ENCODE measurements around the gene WFIKKN1.

WFIKKN1 gene

DNA sequence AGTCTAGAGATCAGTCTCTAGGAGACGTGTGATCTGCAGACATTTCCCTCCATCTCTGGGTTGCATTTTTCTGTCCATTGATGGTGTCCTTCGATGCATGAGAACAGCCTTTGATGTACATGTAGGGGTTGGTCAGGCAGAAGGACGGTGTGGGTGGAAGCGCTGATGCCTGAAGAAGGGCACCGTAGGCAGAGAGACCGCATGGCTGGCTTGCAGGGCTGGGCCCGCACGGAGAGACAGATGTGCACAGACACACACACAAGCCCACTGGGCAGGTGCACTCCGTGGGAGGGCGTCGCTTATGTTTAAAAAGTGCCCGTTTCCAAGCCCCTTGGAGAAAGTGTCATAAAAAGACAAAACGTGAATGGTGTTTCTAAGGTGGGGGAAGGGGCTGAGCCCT, 15.7 kb upstream of the WFIKKN1 start:
- no peak overlapping the region for H2BK120ac ChIP-seq (ENCODE audit: low read depth, low read length)
- no peak overlapping the region for H3K4me3 ChIP-seq (ENCODE audit: insufficient read depth in 1 of 2, low read depth in 1 of 2, low read length in 2 of 2)
- no peak overlapping the region for H2BK15ac ChIP-seq (ENCODE audit: low read depth, poor library complexity, severe bottlenecking)
- H3K79me1 ChIP-seq (replicated peaks; ENCODE audit: low read length, poor library complexity, severe bottlenecking) = peaks cover 35% of the 10 kb centered on the region
- H3K36me3 ChIP-seq (ENCODE audit: control insufficient read depth in 1 of 2, insufficient read depth in 2 of 2, low read depth in 1 of 2, low read length in 2 of 2) = peaks cover 0 to 34% of the 10 kb centered on the region in 2 experiments
- no peak overlapping the region for H3K4ac ChIP-seq (ENCODE audit: low read depth in 1 of 2, low read length in 2 of 2)
- no peak overlapping the region for H2AK5ac ChIP-seq (ENCODE audit: low read length, severe bottlenecking)
- peaks cover 8% of the 10 kb centered on the region for H3K4me1 ChIP-seq (ENCODE audit: control insufficient read depth, insufficient read depth, low read depth, low read length)
- H2BK5ac ChIP-seq (ENCODE audit: low read depth, low read length, poor library complexity, severe bottlenecking) = no peak overlapping the region
- H2AFZ ChIP-seq (ENCODE audit: low read depth, low read length) = no peak overlapping the region
- H3K9me3 ChIP-seq (ENCODE audit: control insufficient read depth, low read length) = no peaks in the 10 kb centered on the region
- H3K23ac ChIP-seq (ENCODE audit: low read length in 2 of 2) = no peak overlapping the region
- no peak for DNase-seq
- H3K27ac ChIP-seq (ENCODE audit: low read length, poor library complexity, severe bottlenecking) = no peak overlapping the region
- H4K91ac ChIP-seq (ENCODE audit: low read length) = no peak overlapping the region
- WGBS = 94% methylated on average over 13 of the region's 13 CpGs
- no peak overlapping the region for H3K9ac ChIP-seq (ENCODE audit: low read length)
- no peaks in the 10 kb centered on the region for H3K27me3 ChIP-seq (ENCODE audit: control insufficient read depth in 1 of 2, insufficient read depth in 1 of 2, low read length in 2 of 2)
- peak overlapping the region; percentile 30 for H4K8ac ChIP-seq (ENCODE audit: low read length)
- H2BK12ac ChIP-seq (ENCODE audit: low read length in 2 of 2) = no peak overlapping the region
- no peak overlapping the region for H3K18ac ChIP-seq (ENCODE audit: low read depth in 1 of 2, low read length in 2 of 2)
- H3K4me2 ChIP-seq (ENCODE audit: low read length, poor library complexity, severe bottlenecking) = no peak overlapping the region
- no peak overlapping the region for H3K14ac ChIP-seq (ENCODE audit: low read length in 2 of 2)

DNA sequence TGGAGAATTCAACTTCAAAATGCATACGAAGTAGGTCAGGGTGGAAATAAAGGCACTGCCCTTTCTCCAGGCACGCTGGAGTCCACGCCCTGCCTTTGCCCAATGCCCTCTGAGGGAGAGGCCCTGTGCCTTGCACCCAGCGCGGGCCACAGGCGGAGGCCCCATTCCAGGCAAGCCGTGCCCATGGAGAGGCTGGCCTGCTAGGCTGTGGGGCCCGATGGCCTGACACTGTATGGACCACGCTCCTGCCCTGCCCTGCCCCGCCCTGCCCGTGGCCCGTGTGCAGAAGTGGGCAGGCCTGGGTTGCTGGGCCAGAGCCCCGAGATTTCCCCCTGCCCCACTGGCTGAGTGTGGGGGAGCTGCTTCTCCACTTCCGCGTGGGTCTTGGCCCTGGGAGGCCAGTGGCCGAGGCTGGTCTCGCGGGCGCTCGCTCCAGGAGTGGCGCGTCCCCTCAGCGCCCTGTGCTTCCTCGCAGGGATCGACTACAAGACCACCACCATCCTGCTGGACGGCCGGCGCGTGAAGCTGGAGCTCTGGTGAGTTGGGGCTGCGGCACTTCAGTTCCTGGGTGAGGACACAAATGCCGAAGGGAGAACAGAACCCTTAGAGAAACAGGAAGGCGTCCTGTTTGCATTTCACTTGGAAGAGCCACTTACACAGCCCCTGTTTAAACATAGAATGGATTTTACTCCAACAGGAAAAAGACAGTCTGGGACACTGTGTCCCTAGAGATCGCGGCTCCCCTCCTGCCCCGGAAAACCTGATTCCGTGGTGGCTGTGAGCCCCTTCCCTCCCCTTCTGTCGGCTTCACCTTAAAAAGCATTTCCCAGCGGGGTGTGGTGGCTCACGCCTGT, 13.8 kb upstream of the WFIKKN1 start:
- Histone ChIP-seq H3K27ac (ENCODE audit: low read length, poor library complexity, severe bottlenecking) (no peak overlapping the region), H4K8ac (ENCODE audit: low read length) (no peak overlapping the region), H3K4me2 (ENCODE audit: low read length, poor library complexity, severe bottlenecking) (no peak overlapping the region), H3K18ac (ENCODE audit: low read depth in 1 of 2, low read length in 2 of 2) (no peak overlapping the region), H4K91ac (ENCODE audit: low read length) (no peak overlapping the region), H3K4ac (ENCODE audit: low read depth in 1 of 2, low read length in 2 of 2) (no peak overlapping the region), H3K4me3 (ENCODE audit: insufficient read depth in 1 of 2, low read depth in 1 of 2, low read length in 2 of 2) (no peak overlapping the region), H3K23ac (ENCODE audit: low read length in 2 of 2) (no peak overlapping the region), H3K4me1 (ENCODE audit: control insufficient read depth, insufficient read depth, low read depth, low read length) (peaks cover 9% of the 10 kb centered on the region), H3K27me3 (ENCODE audit: control insufficient read depth in 1 of 2, insufficient read depth in 1 of 2, low read length in 2 of 2) (no peaks in the 10 kb centered on the region), H2BK15ac (ENCODE audit: low read depth, poor library complexity, severe bottlenecking) (no peak overlapping the region), H3K9ac (ENCODE audit: low read length) (no peak overlapping the region), H2AK5ac (ENCODE audit: low read length, severe bottlenecking) (no peak overlapping the region), H2AFZ (ENCODE audit: low read depth, low read length) (no peak overlapping the region), H2BK120ac (ENCODE audit: low read depth, low read length) (no peak overlapping the region), H2BK5ac (ENCODE audit: low read depth, low read length, poor library complexity, severe bottlenecking) (no peak overlapping the region), H3K79me1 (replicated peaks; ENCODE audit: low read length, poor library complexity, severe bottlenecking) (peaks cover 41% of the 10 kb centered on the region), H3K36me3 (ENCODE audit: control insufficient read depth in 1 of 2, insufficient read depth in 2 of 2, low read depth in 1 of 2, low read length in 2 of 2) (peaks cover 0 to 42% of the 10 kb centered on the region in 2 experiments), H3K14ac (ENCODE audit: low read length in 2 of 2) (no peak overlapping the region), H3K9me3 (ENCODE audit: control insufficient read depth, low read length) (no peaks in the 10 kb centered on the region), H2BK12ac (ENCODE audit: low read length in 2 of 2) (no peak overlapping the region)
- 95% methylated on average over 39 of the region's 39 CpGs for WGBS
- no peak for DNase-seq

- Histone ChIP-seq H2BK120ac (ENCODE audit: low read depth, low read length) (no peak overlapping the region), H2BK12ac (ENCODE audit: low read length in 2 of 2) (no peak overlapping the region), H3K36me3 (ENCODE audit: control insufficient read depth in 1 of 2, insufficient read depth in 2 of 2, low read depth in 1 of 2, low read length in 2 of 2) (peaks cover 0 to 42% of the 10 kb centered on the region in 2 experiments), H3K27ac (ENCODE audit: low read length, poor library complexity, severe bottlenecking) (no peak overlapping the region), H3K79me1 (replicated peaks; ENCODE audit: low read length, poor library complexity, severe bottlenecking) (peaks cover 47% of the 10 kb centered on the region), H3K9me3 (ENCODE audit: control insufficient read depth, low read length) (no peaks in the 10 kb centered on the region), H4K91ac (ENCODE audit: low read length) (no peak overlapping the region), H3K18ac (ENCODE audit: low read depth in 1 of 2, low read length in 2 of 2) (no peak overlapping the region), H3K4me1 (ENCODE audit: control insufficient read depth, insufficient read depth, low read depth, low read length) (peaks cover 12% of the 10 kb centered on the region), H2AK5ac (ENCODE audit: low read length, severe bottlenecking) (no peak overlapping the region), H3K4me3 (ENCODE audit: insufficient read depth in 1 of 2, low read depth in 1 of 2, low read length in 2 of 2) (no peak overlapping the region), H3K27me3 (ENCODE audit: control insufficient read depth in 1 of 2, insufficient read depth in 1 of 2, low read length in 2 of 2) (no peaks in the 10 kb centered on the region), H3K4ac (ENCODE audit: low read depth in 1 of 2, low read length in 2 of 2) (no peak overlapping the region), H2BK5ac (ENCODE audit: low read depth, low read length, poor library complexity, severe bottlenecking) (no peak overlapping the region), H3K4me2 (ENCODE audit: low read length, poor library complexity, severe bottlenecking) (no peak overlapping the region), H4K8ac (ENCODE audit: low read length) (no peak overlapping the region), H3K23ac (ENCODE audit: low read length in 2 of 2) (no peak overlapping the region), H2AFZ (ENCODE audit: low read depth, low read length) (no peak overlapping the region), H2BK15ac (ENCODE audit: low read depth, poor library complexity, severe bottlenecking) (no peak overlapping the region), H3K9ac (ENCODE audit: low read length) (no peak overlapping the region), H3K14ac (ENCODE audit: low read length in 2 of 2) (no peak overlapping the region)
- 91% methylated on average over 16 of the region's 16 CpGs for WGBS
- no peak for DNase-seq
Observed at GRCh38 chr16:617855-618254, 12.9 kb upstream of the WFIKKN1 start.

DNA sequence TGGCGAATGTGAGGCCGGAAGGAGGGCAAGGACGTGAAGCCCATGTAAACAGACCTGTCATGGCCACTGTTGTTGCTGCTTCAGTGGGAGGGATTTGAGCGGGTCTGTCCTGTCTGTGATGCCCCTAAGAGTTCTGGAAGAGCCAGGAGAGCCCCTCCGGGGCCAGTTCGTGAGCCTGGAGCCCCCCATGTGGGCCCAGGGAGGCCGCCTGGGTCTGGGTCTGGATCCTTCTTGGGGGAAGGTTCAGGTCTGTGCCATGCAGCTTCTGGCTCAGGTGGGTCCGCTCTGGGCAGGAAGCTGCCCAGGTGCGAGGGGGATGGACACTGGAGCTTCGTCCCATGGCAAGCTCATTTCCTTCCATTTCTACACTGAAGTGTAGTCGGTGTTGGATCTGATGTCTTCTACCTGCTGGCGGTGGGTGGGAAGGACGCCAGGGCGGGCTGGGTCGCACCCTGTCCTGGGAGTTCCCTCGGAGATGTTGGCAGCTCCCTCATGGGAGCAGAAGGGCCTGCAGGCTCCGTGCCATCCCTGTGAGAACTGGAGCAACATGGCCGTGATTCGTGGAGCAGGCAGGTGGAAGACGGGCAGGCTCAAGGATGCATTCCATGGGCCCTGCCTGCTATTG, 11.2 kb upstream of the WFIKKN1 start:
- no peak overlapping the region for H2AFZ ChIP-seq (ENCODE audit: low read depth, low read length)
- H3K18ac ChIP-seq (ENCODE audit: low read depth in 1 of 2, low read length in 2 of 2) = no peak overlapping the region
- no peak overlapping the region for H2BK120ac ChIP-seq (ENCODE audit: low read depth, low read length)
- H2BK15ac ChIP-seq (ENCODE audit: low read depth, poor library complexity, severe bottlenecking) = no peak overlapping the region
- H3K9me3 ChIP-seq (ENCODE audit: control insufficient read depth, low read length) = no peaks in the 10 kb centered on the region
- H2AK5ac ChIP-seq (ENCODE audit: low read length, severe bottlenecking) = no peak overlapping the region
- peaks cover 48% of the 10 kb centered on the region for H3K79me1 ChIP-seq (replicated peaks; ENCODE audit: low read length, poor library complexity, severe bottlenecking)
- no peak overlapping the region for H3K9ac ChIP-seq (ENCODE audit: low read length)
- no peak overlapping the region for H3K14ac ChIP-seq (ENCODE audit: low read length in 2 of 2)
- H3K4me1 ChIP-seq (ENCODE audit: control insufficient read depth, insufficient read depth, low read depth, low read length) = peaks cover 11% of the 10 kb centered on the region
- peak overlapping the region; percentile 36 for H4K8ac ChIP-seq (ENCODE audit: low read length)
- peaks cover 0 to 33% of the 10 kb centered on the region in 2 experiments for H3K36me3 ChIP-seq (ENCODE audit: control insufficient read depth in 1 of 2, insufficient read depth in 2 of 2, low read depth in 1 of 2, low read length in 2 of 2)
- H3K4ac ChIP-seq (ENCODE audit: low read depth in 1 of 2, low read length in 2 of 2) = no peak overlapping the region
- peak overlapping the region in 1 of 2 experiments; percentile 19 for H3K4me3 ChIP-seq (ENCODE audit: insufficient read depth in 1 of 2, low read depth in 1 of 2, low read length in 2 of 2)
- no peak overlapping the region for H3K4me2 ChIP-seq (ENCODE audit: low read length, poor library complexity, severe bottlenecking)
- no peak for DNase-seq
- H2BK5ac ChIP-seq (ENCODE audit: low read depth, low read length, poor library complexity, severe bottlenecking) = no peak overlapping the region
- H3K27ac ChIP-seq (ENCODE audit: low read length, poor library complexity, severe bottlenecking) = no peak overlapping the region
- no peak overlapping the region for H4K91ac ChIP-seq (ENCODE audit: low read length)
- H3K23ac ChIP-seq (ENCODE audit: low read length in 2 of 2) = no peak overlapping the region
- WGBS = 95% methylated on average over 20 of the region's 20 CpGs
- no peak overlapping the region for H2BK12ac ChIP-seq (ENCODE audit: low read length in 2 of 2)
- H3K27me3 ChIP-seq (ENCODE audit: control insufficient read depth in 1 of 2, insufficient read depth in 1 of 2, low read length in 2 of 2) = no peaks in the 10 kb centered on the region
